ENCODE measurements around the gene RBMS1.

Gene RBMS1

GRCh38 chr2:160474891-160475787, 18.5 kb downstream of the RBMS1 start:
- ChIA-PET POLR2A (no interaction called here), CTCF (no interaction called here)
- TF ChIP-seq CTCF (IDR thresholded peaks at IDR 0.05; ENCODE audit: control extremely low read depth, extremely low read depth, low read depth, missing control alignments), result no peak
- DNase-seq (ENCODE audit: extremely low spot score), result no peak

- CTCF ChIA-PET, result no interaction called here
- DNase-seq (ENCODE audit: extremely low spot score), result no peak
- POLR2A ChIA-PET, result no interaction called here
- TF ChIP-seq CTCF (IDR thresholded peaks at IDR 0.05; ENCODE audit: control extremely low read depth, extremely low read depth, low read depth, missing control alignments), result no peak
These were observed 19.3 kb downstream of the RBMS1 start for GRCh38 chr2:160474319-160474645.

- ChIA-PET CTCF (no interaction called here), POLR2A (no interaction called here)
- TF ChIP-seq CTCF (IDR thresholded peaks at IDR 0.05; ENCODE audit: control extremely low read depth, extremely low read depth, low read depth, missing control alignments), result no peak
- DNase-seq (ENCODE audit: extremely low spot score), result no peak
These were observed 19.9 kb downstream of the RBMS1 start for GRCh38 chr2:160473468-160474318.

GRCh38 chr2:160472839-160473251, 20.8 kb downstream of the RBMS1 start:
- DNase-seq (ENCODE audit: extremely low spot score), result no peak
- POLR2A ChIA-PET, result no interaction called here
- CTCF ChIA-PET, result interaction anchor here (1.1 kb wide), 1 partner anchor 15 kb away, joined by 3 read pairs; no protein-coding TSS in a partner anchor
- TF ChIP-seq CTCF (IDR thresholded peaks at IDR 0.05; ENCODE audit: control extremely low read depth, extremely low read depth, low read depth, missing control alignments), result no peak

GRCh38 chr2:160471950-160472349, 21.7 kb downstream of the RBMS1 start:
- TF ChIP-seq CTCF (IDR thresholded peaks at IDR 0.05; ENCODE audit: control extremely low read depth, extremely low read depth, low read depth, missing control alignments), result no peak
- ChIA-PET CTCF (interaction anchor here (1.1 kb wide), 1 partner anchor 16 kb away, joined by 3 read pairs; no protein-coding TSS in a partner anchor), POLR2A (no interaction called here)
- DNase-seq (ENCODE audit: extremely low spot score), result no peak

- no peak for TF ChIP-seq CTCF (IDR thresholded peaks at IDR 0.05; ENCODE audit: control extremely low read depth, extremely low read depth, low read depth, missing control alignments)
- ChIA-PET POLR2A (no interaction called here), CTCF (interaction anchor here (0.8 kb wide), 1 partner anchor 60 kb away, joined by 3 read pairs; no protein-coding TSS in a partner anchor)
- no peak for DNase-seq (ENCODE audit: extremely low spot score)
These were observed 23.9 kb downstream of the RBMS1 start for GRCh38 chr2:160469621-160470204.

All from GM10248 (cell line).